ENCODE measurements around the gene ASAP2.

Gene ASAP2

DNA sequence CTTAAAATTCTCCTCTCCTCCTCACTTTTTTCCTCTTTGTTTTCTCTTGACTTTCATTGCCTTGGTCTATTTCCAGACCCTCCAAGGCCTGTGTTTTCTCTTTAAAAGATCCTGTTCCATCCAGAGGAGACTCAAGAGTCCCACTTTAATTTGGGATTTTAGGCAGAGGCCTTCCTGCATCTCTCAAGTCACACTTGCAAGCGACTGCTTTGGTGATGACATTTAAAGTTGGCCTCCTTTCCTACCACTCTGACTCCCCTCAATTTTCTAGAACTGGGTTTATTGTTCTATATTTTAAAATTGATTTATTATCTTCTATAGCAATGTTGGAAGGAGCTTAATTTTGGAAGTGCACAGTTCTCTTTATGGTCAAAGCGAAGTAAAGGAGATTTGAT is 16.3 kb downstream of the ASAP2 start:
- no peak for DNase-seq
- Histone ChIP-seq H3K4me3 (ENCODE audit: low read depth, low read length) (no peak overlapping the region), H3K27me3 (replicated peaks) (no peaks in the 10 kb centered on the region), H3K27ac (no peak overlapping the region), H3K36me3 (replicated peaks) (no peaks in the 10 kb centered on the region)
- no peak for TF ChIP-seq CTCF (IDR thresholded peaks at IDR 0.05; ENCODE audit: low read depth, low read length, missing control alignments)
- in situ Hi-C loops (cut with HindIII; ENCODE audit: low pct_ligation_motif_present, low sequenced_read_pairs) = no loop called here

GRCh38 chr2:9225806-9226205 is 19.2 kb downstream of the ASAP2 start:
- in situ Hi-C loops (cut with HindIII; ENCODE audit: low pct_ligation_motif_present, low sequenced_read_pairs) = no loop called here
- H3K27ac ChIP-seq = no peak overlapping the region
- TF ChIP-seq CTCF (IDR thresholded peaks at IDR 0.05; ENCODE audit: low read depth, low read length, missing control alignments) = no peak

GRCh38 chr2:9226458-9227380 is 20.1 kb downstream of the ASAP2 start:
- no peak for TF ChIP-seq CTCF (IDR thresholded peaks at IDR 0.05; ENCODE audit: low read depth, low read length, missing control alignments)
- Histone ChIP-seq H3K4me3 (ENCODE audit: low read depth, low read length) (no peak overlapping the region), H3K27ac (no peak overlapping the region), H3K36me3 (replicated peaks) (no peaks in the 10 kb centered on the region), H3K27me3 (replicated peaks) (no peaks in the 10 kb centered on the region)
- no peak for DNase-seq
- in situ Hi-C loops (cut with HindIII; ENCODE audit: low pct_ligation_motif_present, low sequenced_read_pairs) = no loop called here

More at GRCh38 chr2:9225806-9226205, 19.2 kb downstream of the ASAP2 start:
- Histone ChIP-seq H3K4me3 (ENCODE audit: low read depth, low read length) (no peak overlapping the region), H3K36me3 (replicated peaks) (no peaks in the 10 kb centered on the region), H3K27me3 (replicated peaks) (no peaks in the 10 kb centered on the region)
- no peak for DNase-seq

GRCh38 chr2:9228088-9228751 is 21.6 kb downstream of the ASAP2 start:
- Histone ChIP-seq H3K36me3 (replicated peaks) (no peaks in the 10 kb centered on the region), H3K27ac (peak overlapping the region; percentile 77), H3K4me3 (ENCODE audit: low read depth, low read length) (no peak overlapping the region), H3K27me3 (replicated peaks) (no peaks in the 10 kb centered on the region)
- TF ChIP-seq CTCF (IDR thresholded peaks at IDR 0.05; ENCODE audit: low read depth, low read length, missing control alignments) = no peak
- DNase-seq = peak; percentile 85
- in situ Hi-C loops (cut with HindIII; ENCODE audit: low pct_ligation_motif_present, low sequenced_read_pairs) = no loop called here

DNA sequence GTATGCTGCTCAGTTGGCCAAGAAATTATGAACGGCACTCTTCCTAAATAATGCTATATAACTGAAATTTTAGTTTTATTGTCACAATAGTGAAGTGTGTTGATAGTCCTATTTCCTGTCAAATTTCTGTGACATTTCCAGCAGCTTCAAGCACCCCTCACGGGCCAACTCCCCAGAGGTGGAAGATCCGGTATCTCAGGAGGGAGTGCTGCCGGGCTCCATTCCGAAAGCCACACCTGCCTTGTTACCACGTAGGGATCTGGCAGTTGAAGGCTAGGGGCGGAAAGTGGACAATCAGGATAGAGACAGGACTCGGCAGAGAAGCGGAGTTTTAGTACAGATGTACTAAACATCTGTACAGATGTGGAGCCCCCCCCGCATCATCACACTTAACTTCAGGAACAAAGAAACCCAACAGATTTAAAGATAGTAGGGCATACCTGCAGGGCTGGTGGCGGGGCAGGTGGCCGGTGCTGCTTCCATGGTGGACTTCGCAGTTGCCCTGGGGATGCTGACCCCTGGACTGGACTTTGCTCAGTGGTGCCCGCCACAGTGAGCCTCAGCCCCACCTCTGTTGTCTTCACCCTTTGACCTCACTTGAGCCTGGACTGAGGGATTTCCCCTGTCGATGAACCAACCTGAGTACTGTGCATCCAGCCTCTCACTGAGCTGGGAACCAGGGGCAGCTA is 22.3 kb downstream of the ASAP2 start:
- Histone ChIP-seq H3K27me3 (replicated peaks) (no peaks in the 10 kb centered on the region), H3K36me3 (replicated peaks) (no peaks in the 10 kb centered on the region), H3K4me3 (ENCODE audit: low read depth, low read length) (no peak overlapping the region), H3K27ac (peak overlapping the region; percentile 77)
- TF ChIP-seq CTCF (IDR thresholded peaks at IDR 0.05; ENCODE audit: low read depth, low read length, missing control alignments) = no peak
- no peak for DNase-seq
- in situ Hi-C loops (cut with HindIII; ENCODE audit: low pct_ligation_motif_present, low sequenced_read_pairs) = no loop called here

Measured in brain microvascular endothelial cell (primary cell).